Spleen (tissue), 7 donors: ENCODE data around the gene PAK4.

Source experiments
- POLR2A ChIP-seq, 3 donors: fragments of 450-650 bp; IDR thresholded peaks; one replicate each; pipeline ENCODE4 v1.5.1; 2017; ENCODE audit warnings: antibody characterized with exemption in 3 of 3, mild to moderate bottlenecking in 1 of 3
- TF ChIP-seq, protein P1 (sequence below), 11 experiments: fragments of 200-600 bp in 7 of 11; fragments of 450-650 bp in 4 of 11; sonication (generic) in 4 of 11; IDR thresholded peaks in 8 of 11; conservative IDR thresholded peaks in 3 of 11; 1 replicate in 7 of 11; 2 replicates in 4 of 11; pipeline versions ENCODE4 v1.4.0 to v1.8.0; 2016 to 2021; ENCODE audit warnings: antibody characterized with exemption in 11 of 11, inconsistent platforms in 4 of 11, mild to moderate bottlenecking in 1 of 11
- donor health status: DM: no; HTN: no; CAD: no; lungs with moderate emphysema.
- donor health status: DM: no; HTN: no; CAD: no.
- donor health status: DM: no; HTN: no; CAD: no.

DNA sequence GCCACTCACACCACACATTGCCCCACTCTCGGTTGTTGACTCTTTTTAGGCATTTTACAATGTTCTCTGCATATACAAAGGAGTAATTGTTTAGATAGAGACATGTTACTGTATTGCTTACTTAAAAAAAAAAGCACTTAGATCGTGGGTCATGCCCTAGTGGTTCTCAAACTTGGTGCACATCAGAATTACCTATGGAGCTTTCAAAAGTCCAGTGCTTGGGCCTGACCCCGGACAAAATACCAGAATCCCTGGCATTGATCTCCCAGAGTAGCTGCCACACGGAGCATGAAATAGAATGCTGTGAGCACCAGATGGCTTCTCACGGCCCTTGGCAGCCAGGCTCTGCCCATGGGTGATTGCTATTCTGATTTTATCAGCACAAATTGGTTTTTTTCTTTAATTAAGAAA is 21.4 kb upstream of the PAK4 start:
- TF ChIP-seq POLR2A (IDR thresholded peaks at IDR 0.05): no peak
- TF ChIP-seq, protein P1, sequence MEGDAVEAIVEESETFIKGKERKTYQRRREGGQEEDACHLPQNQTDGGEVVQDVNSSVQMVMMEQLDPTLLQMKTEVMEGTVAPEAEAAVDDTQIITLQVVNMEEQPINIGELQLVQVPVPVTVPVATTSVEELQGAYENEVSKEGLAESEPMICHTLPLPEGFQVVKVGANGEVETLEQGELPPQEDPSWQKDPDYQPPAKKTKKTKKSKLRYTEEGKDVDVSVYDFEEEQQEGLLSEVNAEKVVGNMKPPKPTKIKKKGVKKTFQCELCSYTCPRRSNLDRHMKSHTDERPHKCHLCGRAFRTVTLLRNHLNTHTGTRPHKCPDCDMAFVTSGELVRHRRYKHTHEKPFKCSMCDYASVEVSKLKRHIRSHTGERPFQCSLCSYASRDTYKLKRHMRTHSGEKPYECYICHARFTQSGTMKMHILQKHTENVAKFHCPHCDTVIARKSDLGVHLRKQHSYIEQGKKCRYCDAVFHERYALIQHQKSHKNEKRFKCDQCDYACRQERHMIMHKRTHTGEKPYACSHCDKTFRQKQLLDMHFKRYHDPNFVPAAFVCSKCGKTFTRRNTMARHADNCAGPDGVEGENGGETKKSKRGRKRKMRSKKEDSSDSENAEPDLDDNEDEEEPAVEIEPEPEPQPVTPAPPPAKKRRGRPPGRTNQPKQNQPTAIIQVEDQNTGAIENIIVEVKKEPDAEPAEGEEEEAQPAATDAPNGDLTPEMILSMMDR (IDR thresholded peaks at IDR 0.05 in 8 of 11, conservative IDR thresholded peaks at IDR 0.05 in 3 of 11): no peak
